Anterior cingulate cortex (tissue), 58 donors: ENCODE data around the gene CDK13.
"Not testable (repeated sequence)": the region's sequence is repeated elsewhere in the genome, so short reads cannot be mapped to it uniquely, and the experiment has no call there.

ENCODE experiments used
- DNase-seq, 58 donors: peaks; one replicate each; lab custom pipeline; 2025; lab: John Stamatoyannopoulos, UW

CDK13 gene

DNA sequence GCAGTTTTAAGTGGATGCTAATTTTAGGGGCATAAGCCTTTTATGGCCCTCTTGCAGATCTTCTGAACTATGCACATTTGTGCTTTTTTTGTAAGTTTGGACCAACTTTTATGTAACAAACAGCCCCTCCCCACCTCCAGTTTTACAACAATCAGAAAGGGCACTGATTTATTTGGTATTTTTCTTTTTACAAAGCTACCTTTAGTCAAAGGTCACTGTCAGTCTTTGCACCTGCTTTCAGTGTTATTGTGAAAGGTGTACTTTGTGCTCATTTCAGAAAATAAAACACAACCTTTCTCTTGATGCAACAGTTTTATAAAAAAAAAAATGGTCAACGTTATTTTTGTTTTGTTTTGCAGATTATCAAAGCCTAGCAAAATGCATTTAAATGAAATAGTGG is 145.2 kb downstream of the CDK13 start:
- no peak for DNase-seq

- no peak for DNase-seq
Observed at GRCh38 chr7:40095695-40096327, 145.8 kb downstream of the CDK13 start.

DNA sequence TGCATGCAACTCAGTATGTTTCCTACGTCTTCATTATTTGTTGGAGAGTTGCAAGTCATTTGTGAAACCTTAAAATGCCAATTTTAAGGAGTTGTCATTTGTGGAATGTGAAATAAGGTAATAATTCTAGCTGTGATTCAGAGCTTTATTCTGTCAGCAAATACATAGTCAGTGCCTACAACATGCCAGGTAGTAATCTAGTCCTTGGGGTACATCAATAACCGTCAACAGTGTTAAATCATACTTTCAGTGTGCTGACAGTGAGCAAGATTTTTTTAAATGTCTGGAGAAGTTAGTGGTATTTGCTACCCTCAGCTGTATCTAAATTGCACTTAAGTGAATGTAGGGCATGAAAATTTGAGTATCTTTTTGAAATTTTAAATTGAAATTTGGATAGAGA is 147.7 kb downstream of the CDK13 start:
- DNase-seq = no peak

- no peak for DNase-seq
Observed at GRCh38 chr7:40098810-40099209, 148.8 kb downstream of the CDK13 start.

GRCh38 chr7:40099837-40100236 is 149.8 kb downstream of the CDK13 start:
- DNase-seq = no peak

DNA sequence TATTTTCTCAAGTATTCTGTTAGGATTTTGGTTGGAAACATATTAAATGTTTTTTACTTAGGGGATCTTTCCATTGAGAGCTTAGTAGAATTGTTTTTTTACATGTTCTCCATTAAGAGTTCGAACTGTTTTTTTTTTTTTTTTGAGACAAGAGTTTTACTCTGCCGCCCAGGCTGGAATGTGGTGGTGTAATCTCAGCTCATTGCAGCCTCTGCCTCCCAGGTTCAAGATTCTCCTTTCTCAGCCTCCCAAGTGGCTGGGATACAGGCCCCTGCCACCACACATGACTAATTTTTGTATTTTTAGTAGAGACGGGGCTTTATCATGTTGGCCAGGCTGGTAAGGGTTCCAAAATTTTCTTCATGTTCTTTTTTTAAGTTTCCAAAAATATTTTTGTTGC is 151.1 kb downstream of the CDK13 start:
- no peak for DNase-seq

DNA sequence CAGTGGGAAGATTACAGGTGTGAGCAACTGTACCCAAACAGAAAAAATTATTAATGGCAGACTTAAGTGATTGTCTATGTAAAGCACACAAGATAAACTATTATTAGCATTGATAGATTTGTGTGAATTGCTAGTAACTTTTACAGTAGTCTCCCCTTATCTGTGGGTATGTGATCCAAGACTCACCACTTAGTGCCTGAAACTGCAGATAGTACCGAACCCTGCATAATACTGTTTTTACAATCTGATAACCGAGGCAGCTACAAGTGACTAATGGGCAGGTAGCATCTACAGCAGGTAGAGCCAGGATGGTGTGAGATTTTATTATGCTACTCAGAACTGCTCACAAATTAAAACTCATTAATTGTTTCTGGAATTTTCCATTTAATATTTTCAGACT is 152.8 kb downstream of the CDK13 start:
- no peak for DNase-seq

- peak in 1 of 58 donors; percentile 4 for DNase-seq
Observed at GRCh38 chr7:40105879-40106473, 155.9 kb downstream of the CDK13 start.

DNA sequence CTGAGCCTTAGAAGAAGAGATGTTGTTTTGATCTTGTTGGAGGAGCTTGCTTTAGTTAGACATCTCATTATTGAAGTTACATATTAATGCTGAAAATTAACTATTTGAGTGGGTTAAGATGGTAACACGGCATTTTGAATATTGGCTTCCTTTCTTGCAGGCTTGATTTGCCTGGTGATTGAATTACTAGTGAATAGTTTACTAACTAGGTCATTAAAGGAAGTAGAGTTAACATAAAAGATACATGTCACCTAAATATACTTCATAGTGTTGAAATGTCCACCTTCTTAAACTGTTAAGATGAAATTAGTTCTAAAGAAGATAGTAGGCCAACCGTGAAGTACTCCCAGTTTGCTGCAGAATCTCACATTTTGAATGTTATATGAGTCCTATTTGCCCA is 165.9 kb downstream of the CDK13 start:
- no peak for DNase-seq

GRCh38 chr7:40117199-40117598 is 167.1 kb downstream of the CDK13 start:
- not testable (repeated sequence) for DNase-seq

DNA sequence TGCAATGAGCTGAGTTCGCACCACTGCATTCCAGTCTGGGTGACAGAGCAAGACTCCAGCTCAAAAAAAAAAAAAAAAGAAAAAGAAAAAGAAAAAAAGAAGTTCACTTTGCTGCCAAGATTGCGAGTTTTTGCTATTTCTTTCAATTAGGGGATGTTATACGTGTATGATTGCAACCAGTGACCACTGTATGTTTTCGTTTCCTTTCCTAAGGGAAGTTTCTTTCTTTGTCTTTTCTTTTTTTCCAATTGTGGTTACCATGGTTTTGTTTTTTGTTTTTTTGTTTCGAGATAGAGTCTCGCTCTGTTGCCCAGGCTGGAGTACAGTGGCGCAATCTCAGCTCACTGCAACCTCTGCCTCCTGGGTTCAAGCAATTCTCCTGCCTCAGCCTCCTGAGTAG is 168.1 kb downstream of the CDK13 start:
- DNase-seq = not testable (repeated sequence)

DNA sequence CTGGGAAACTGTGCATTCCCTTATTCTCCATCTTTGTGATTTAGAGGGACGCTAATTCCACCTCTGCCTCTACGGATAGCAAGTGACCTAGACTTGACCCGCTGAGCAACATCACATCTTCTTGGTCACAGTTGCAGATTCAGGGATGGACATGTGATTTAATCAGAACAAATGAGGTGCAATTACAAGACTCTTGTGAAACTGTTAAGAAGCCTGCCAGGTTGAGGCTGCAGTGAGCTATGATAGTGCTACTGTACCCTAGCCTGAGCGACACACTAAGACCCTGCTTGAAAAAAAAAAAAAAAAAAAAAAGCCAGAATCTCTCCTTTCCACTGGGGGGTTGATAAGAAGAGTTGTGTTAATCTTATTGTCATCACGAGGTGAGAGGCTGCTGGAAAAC is 170.0 kb downstream of the CDK13 start:
- DNase-seq = no peak

DNA sequence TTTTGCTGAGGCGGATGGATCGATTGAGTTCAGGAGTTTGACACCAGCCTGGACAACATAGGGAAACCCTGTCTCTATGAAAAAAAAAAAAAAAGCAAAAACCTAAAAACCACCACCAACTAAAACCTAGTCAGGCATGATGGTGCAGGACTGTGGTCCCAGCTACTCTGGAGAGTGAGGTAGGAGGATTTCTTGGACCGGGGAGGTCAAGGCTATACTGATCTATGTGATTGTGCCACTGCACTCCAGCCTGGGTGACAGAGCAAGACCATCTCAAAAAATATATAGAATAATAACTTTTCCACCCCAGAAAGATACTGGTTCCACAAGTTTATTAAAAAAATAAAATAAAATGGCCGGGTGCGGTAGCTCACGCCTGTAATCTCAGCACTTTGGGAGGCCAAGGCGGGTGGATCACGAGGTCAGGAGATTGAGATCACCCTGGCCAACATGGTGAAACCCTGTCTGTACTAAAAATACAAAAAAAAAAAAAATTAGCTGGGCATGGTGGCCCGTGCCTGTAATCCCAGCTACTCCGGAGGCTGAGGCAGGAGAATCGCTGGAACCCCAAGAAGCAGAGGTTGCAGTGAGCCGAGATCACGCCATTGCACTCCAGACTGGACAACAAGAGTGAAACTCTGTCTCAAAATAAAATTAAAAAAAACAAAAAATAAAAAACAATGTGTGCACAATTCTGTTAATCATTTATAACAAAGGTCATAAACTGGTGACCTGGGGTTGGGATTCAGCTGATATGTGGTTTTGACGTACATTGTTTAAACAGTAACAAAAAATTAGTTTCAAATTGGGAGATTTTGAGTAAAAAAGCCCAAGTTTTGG is 172.3 kb downstream of the CDK13 start:
- not testable (repeated sequence) for DNase-seq

- DNase-seq = no peak
Observed at GRCh38 chr7:40122940-40123254, 172.8 kb downstream of the CDK13 start.

GRCh38 chr7:40133561-40134427 is 183.7 kb downstream of the CDK13 start:
- peak in 4 of 58 donors; percentile 43 to 76 (median 66) for DNase-seq

- peak; percentile 48 to 98 (median 88) for DNase-seq
Observed at GRCh38 chr7:40134428-40135316, 184.6 kb downstream of the CDK13 start, which contains the start of the genes MPLKIP and SUGCT. Gene MPLKIP (minus strand): TSS chr7:40134622. CDS start chr7:40134567, 55 bp downstream. Gene SUGCT (plus strand): TSS chr7:40135005.

- DNase-seq = peak in 2 of 58 donors; percentile 31 to 41
Observed at GRCh38 chr7:40135317-40135610, 185.2 kb downstream of the CDK13 start.

GRCh38 chr7:40137563-40137962 is 187.5 kb downstream of the CDK13 start:
- DNase-seq = no peak

- no peak for DNase-seq
Observed at GRCh38 chr7:40138973-40139372, 188.9 kb downstream of the CDK13 start.

DNA sequence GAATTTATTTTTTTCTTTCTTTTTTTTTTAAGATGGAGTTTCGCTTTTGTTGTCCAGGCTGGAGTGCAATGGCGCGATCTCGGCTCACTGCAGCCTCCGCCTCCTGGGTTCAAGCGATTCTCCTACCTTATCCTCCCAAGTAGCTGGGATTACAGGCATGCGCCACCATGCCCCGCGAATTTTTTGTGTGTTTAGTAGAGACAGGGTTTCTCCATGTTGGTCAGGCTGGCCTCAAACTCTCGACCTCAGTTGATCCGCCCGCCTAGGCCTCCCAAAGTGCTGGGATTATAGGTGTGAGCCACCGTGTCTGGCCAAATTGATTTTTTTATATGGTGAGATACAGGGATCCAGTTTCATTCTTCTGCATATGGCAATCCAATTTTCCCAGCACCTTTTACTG is 189.8 kb downstream of the CDK13 start:
- DNase-seq = not testable (repeated sequence)
